HG02885 (cell line): ENCODE data around the gene PES1.
"Not testable (repeated sequence)": the region's sequence is repeated elsewhere in the genome, so short reads cannot be mapped to it uniquely, and the experiment has no call there.

Experiments used
- ATAC-seq: cut with Tn5 transposase; IDR thresholded peaks from one replicate; pipeline ENCODE4 v1.9.1; 2021; ENCODE audit warnings: mild to moderate bottlenecking; ENCODE audit not compliant: unreplicated experiment, poor library complexity

PES1 gene

GRCh38 chr22:30578481-30578880 lies 13.2 kb downstream of the PES1 start:
- ATAC-seq: no peak

DNA sequence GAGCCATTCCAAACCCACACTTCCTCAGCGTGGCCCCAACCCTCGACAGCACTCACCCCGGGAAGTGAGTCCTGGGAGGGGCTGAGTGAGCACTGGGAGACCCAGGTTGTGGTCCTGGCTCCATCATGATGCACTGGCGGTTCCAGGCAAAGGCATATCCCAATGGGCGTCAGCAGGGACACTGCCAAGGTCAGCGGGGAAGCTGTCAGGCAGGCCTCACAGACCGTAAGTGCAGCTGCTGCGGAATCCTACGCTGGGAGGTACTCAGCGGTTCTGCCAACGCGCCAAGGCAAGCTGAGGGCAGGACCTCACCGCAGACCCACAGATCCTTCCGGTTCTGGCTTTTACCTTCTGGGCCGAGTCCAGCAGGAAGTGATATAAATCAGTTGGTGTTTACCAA lies 15.9 kb downstream of the PES1 start:
- ATAC-seq: no peak

- no peak for ATAC-seq
Measured at GRCh38 chr22:30574997-30575671, 16.6 kb downstream of the PES1 start.

DNA sequence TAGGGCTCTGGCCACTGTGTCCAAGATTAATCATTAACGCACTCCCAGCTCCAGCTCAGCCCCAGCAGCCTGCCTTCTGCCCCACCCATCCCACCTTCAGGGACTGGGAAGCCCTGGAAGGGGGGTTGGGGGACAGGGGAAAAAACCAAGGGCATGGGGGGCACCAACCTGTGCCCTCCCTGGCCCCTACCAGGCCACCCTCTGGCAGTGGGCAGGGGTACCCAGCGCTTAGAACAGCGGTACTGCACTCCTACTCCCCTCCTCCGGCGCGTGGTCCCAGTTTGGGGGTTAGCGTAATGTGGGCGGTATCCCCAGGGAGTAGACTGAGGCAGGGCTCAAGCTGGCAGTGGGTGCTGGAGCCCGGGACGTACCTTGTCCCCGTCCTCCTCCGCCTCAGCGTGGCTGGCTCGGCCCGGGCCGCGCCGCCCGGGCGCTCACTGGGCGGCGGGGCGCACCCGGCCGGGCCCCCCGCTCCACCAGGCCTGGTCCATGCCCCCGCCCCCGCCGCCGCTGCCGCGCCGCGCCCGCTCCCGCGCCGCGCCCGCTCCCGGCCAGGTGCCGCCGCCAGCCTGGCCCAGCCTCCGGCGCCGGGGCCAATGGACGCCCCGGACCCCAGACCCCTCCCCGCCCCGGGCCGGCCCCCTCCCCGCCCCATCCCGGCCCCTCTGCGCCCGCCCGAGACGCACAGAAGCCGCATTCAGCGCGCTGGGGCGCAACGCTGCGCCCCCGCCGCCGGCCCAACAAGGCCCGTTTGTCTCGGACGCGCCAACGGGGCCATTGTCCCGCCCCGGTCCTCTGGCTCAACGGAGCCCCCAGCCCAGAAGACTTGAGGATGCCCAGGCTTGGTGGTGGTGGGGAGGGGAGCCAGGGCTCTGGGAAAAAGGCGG lies 17.4 kb downstream of the PES1 start, which contains the start of gene GAL3ST1:
GAL3ST1 (minus strand) TSS at position 571 of the 887 bp plus-strand sequence. CDS start 17,273 bp downstream, outside the sequence.
- no peak for ATAC-seq

DNA sequence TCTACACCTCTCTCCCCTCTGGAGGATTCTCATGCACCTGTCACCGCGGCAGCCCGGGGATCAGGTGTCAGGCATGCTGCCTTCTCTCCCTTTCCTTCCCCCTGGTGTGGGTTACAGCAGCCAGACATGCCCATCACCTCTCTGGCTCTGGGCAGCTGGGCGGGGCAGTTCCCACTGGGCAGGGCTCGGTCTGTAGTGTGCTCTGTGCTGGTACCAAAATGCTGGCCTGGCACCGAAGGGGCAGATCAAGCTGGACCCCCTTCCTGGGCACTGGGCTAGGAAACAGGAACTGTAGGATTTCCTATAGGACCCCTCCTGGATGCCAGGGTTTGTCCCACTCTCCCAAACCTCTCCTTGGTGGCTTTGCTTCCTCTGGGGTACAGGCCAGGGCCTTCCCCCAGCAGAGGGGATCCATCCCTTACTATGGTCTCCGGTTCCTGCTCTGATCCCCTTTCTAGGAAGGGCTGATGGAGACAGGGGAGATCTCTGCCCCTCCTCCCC lies 18.1 kb downstream of the PES1 start:
- no peak for ATAC-seq

DNA sequence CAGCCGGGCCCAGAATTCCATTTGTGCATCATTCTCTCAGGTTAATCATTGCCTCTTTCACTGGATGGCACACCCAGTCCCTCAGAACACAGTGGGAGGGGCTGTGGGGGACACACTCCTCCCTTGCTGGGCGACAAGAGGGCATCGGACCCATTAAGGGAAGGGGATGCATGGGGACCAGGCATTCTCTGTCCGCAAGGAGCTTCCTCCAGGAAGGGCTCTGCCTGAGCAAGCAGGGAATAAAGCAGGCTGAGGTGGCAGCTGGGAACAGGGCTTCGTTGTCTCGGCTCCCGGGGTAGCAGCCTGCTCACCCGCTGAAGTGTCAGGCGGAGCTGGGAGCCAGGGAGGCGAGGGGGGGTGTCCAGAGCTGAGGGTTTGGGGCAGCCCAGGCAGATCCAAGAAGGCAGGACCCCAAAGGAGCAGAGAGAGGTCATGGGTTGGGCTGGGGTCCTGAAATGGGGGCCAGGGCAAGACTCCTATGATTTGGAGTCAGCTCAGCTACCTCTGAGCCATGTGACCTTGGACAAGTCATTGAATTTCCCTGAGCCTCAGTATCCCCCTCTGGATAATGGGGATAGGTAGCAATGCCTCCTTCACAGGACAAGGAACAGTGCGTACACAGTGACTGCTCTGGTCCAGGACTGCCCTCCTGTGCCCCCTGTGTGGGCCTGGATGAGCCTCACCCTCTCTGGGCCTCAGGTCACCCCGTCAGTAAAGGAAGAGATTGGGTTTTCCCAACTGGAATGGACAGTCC lies 18.7 kb downstream of the PES1 start:
- no peak for ATAC-seq

DNA sequence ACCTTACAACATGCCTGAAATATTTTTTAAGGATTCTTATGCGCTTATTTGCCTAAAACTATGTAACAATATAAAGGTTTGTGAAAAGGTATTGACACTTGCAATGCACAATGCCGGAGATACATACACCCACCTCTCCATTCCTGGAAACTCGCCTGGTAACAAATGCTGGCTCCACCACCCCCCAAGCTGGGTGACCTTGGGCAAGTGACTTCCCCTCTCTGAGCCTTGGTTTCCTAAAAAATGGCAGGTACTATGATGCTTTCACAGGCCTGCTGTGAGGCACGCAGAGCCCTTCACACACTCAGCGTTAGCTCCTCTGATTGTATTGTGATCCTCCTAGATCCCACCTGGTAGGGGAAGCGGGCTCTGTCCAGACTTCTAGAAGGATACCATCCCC lies 19.5 kb downstream of the PES1 start:
- ATAC-seq: no peak

- no peak for ATAC-seq
Measured at GRCh38 chr22:30569674-30570202, 22.0 kb downstream of the PES1 start.

DNA sequence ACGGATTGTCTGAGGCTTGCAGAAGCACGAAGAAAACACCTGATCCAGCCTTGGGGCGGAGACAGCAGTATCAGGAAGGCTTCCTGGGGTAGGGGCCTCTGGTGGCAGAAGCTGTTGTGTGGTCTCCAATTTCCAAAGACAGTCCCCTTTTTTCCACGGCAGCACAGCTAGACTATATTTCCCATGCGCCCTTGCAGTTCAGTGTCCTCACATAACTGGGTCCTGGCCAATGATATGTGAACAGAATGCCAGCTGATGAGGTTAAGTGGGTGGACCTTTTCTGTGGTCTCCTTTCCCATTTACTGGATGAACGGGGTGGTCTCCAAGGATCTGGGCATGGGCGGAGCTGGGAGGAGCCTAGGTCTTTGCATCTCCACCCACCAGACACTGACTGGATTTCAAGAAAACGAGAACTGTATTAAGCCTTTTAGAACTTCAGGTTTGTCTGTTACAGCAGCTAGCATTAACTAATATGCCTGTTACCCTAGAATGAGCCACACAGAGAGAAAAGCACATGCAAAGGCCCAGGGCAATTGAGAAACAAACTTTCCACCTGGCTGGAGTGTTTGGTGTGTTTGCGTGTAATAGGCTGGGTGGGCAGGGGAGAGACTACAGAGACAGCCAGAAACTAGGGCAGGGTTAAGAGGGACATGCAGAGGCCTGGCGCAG lies 23.4 kb downstream of the PES1 start:
- no peak for ATAC-seq

DNA sequence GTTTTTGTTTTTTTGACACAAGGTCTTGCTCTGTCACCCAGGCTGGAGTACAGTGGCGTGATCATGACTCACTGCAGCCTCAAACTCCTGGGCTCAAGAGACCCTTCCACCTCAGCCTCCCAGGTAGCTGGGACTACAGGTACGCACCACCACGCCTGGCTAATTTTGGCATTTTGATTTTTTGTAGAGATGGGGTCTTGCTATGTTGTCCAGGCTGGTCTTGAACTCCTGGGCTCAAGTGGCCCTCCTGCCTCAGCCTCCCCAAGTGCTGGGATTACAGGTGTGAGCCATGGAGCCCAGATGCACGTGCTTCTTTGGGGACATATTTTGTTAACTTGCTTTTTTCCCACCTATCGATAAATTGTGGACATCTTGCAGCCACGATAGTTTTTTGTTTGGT lies 24.4 kb downstream of the PES1 start:
- ATAC-seq: not testable (repeated sequence)

DNA sequence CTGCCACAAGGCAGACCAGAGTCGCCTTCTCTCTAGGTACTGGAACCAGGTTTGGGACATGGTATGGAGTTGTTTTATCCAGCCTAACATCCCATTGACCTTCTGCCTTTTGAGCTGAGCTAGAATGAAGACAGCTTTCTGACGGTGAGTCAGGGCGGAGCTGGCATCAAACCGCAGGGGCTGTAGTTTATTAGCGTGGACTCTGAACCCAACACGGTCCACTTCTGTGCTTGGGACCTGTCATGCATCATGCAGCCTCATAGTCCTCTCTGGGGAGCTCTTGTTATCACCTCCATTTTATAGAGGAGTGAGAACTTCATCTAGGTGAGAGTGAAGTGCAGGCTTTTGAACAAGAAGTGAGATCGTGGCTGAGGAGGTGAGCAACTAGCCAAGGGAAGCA lies 25.6 kb downstream of the PES1 start:
- no peak for ATAC-seq

GRCh38 chr22:30565341-30565740 lies 26.4 kb downstream of the PES1 start:
- ATAC-seq: no peak

DNA sequence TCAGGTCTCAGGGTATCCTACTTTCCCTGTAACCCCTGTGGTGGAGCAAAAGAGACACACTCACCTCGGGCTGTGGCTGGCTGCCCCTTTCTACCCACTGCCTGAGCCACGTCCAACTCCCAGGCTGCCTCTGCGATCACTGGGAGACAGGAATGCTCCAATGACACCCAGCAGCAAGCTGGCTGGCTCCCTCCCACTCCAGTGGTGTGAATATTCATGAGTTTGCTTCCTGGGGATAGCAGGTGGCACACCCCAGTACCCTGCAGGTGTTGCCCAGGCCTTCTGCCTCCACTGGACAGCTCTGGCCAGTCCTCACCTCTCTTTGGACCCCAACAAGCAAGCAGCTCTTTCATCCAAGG lies 27.0 kb downstream of the PES1 start:
- ATAC-seq: no peak

- ATAC-seq: no peak
Measured at GRCh38 chr22:30564045-30564760, 27.5 kb downstream of the PES1 start.

DNA sequence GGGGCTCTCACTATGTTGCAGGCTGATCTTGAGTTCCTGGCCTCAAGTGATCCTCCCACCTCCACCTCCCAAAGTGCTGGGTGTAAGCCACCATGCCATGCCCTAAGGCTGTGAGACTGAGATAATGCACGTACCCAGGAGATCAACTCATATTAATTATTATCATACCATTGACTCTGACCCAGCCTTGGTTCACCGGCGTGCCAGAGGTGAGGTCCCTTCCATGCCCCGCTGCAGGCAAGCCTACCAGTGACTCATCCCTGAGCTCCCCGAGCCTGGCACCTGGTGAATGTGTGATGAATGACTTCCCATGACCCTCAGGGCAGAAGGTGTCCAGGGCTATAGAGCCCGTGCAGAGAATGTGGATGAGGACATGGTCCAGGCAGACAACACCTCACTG lies 29.3 kb downstream of the PES1 start:
- no peak for ATAC-seq

GRCh38 chr22:30561402-30562189 lies 30.1 kb downstream of the PES1 start:
- no peak for ATAC-seq

- not testable (repeated sequence) for ATAC-seq
Measured at GRCh38 chr22:30560643-30561202, 31.0 kb downstream of the PES1 start.

GRCh38 chr22:30559889-30560288 lies 31.8 kb downstream of the PES1 start:
- ATAC-seq: no peak
